GM12874 (cell line): Measurements from ENCODE around the gene LSM10.

Experiments
- TF ChIP-seq, protein P1 (sequence below): IDR thresholded peaks from 2 replicates; pipeline ENCODE4 v1.5.1; 2011; ENCODE audit warnings: low read depth, mild to moderate bottlenecking, control low read depth, low read length, moderate library complexity; ENCODE audit not compliant: insufficient read depth

Gene LSM10

DNA sequence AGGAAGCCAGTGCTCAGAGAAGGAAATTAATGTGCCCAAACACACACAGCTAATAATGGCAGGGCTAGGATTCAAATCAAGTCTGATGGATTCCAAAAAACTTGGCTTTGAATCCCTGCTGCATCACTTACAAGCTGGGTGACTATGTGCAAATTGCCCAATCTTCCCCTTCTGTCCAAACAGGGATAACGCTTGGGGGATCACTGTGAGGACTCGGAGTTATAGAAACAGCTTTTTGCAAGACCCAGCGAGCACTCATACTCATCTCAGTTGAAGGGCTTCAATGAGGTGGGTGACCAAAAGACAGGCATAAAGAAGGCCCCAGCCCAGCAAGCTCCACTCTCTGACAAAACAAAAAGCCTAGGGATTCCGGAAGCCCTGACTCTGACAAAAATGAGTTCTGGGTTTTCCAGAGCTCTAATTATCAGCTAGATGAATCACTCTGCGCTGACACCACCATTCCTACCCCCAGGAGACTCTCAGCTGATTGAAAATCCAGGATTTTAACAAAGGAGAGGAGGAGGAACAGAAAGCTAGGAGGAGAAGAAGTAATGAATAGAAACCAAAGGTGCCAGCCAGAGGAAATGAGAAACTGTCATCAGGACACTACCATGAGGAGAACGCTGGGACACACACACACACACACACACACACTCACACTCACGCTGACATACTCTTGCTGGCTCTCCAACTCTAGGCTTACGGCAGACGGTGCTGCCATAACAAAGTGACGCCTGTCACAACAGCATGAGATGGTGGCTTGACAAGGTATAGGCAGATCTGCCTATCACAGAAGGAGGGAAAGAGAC lies 10.4 kb downstream of the LSM10 start:
- TF ChIP-seq, protein P1, sequence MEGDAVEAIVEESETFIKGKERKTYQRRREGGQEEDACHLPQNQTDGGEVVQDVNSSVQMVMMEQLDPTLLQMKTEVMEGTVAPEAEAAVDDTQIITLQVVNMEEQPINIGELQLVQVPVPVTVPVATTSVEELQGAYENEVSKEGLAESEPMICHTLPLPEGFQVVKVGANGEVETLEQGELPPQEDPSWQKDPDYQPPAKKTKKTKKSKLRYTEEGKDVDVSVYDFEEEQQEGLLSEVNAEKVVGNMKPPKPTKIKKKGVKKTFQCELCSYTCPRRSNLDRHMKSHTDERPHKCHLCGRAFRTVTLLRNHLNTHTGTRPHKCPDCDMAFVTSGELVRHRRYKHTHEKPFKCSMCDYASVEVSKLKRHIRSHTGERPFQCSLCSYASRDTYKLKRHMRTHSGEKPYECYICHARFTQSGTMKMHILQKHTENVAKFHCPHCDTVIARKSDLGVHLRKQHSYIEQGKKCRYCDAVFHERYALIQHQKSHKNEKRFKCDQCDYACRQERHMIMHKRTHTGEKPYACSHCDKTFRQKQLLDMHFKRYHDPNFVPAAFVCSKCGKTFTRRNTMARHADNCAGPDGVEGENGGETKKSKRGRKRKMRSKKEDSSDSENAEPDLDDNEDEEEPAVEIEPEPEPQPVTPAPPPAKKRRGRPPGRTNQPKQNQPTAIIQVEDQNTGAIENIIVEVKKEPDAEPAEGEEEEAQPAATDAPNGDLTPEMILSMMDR, result no peak

DNA sequence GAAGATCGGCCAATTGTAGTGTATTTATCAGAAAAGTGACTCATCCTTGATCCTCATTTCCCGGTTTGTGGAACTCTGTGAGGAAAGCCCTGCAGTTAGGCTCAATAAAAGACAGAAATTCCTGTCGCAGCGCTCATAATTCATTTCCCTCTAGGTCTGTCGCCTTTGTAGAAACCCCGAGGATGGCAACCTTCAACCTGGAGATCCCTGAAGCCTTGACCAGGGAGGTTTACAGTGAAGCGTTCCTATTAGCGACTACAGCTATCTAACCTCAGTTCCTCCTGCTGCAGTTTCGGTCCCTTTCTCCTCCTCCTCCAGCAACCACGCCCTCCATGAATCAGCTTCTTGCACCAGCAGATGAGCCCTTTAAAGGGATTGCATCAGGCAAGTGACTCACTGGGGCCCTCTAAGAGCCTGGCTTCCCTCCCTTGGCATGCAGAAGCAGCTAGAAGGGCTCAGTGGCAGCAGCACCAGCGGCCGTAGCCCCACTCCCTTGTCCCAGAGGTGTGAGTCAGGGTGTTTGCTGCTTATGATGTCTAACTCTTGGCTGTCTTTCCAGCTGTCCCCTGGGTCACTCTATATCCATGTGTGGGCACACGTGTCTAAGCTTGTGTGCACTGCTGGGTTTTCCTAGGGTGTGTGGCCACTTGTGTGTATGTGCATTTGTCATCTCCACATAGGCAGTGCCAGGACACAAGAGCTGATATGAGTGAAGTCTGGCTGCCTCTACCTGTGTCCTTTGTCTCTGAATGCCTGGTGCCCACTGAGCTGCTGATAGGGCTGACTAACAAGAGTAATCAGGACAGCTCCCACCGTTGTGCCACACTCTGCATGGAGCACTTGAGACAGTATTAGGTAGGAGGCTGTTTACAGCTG lies 11.2 kb downstream of the LSM10 start:
- TF ChIP-seq, protein P1, result no peak

DNA sequence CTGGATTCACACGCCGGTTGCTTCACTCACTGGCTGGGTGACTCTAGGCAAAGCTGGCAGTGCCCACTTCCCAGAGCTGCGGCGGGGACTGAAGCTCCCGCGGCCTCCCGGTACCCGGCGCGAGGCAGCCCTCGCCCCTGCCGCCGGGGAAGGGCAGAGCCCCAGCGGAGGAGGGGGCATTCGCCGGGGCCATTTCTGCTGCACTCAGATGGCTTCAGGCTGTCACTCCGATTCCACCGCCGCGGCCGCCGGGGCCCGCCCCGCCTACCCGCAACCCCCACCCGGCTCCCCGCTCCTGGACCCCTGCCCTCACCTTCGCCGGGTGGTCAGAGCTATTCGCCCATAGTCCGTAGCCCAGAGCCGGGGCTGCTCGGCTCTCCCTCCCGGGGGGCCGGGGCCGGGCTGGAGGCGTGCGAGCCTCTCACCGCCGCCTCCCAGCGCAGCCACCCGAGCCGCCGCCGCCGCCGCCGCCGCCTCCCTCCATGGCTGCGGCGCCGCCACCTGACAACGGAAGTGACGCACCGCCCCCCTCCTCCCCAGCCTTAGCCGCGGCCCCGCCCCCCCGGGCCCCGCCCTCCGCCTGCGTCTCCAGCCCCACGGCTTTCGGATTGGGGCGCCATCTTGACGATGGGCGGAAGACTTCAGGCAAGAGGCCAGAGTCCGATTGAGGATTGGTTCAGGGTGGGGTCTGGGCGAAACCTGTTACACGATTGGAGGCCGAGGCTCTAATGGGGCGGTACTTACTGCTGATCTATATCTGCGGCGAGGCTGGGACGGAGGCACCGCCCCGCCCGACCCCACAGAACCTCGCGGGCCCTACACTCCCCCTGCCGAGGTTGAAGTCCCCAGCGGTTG lies 12.1 kb downstream of the LSM10 start, which contains the start of gene STK40:
Gene STK40 (minus strand): TSS at position 515 of the 855 bp plus-strand sequence. CDS start 24,592 bp downstream, outside the sequence.
- TF ChIP-seq, protein P1, result no peak

DNA sequence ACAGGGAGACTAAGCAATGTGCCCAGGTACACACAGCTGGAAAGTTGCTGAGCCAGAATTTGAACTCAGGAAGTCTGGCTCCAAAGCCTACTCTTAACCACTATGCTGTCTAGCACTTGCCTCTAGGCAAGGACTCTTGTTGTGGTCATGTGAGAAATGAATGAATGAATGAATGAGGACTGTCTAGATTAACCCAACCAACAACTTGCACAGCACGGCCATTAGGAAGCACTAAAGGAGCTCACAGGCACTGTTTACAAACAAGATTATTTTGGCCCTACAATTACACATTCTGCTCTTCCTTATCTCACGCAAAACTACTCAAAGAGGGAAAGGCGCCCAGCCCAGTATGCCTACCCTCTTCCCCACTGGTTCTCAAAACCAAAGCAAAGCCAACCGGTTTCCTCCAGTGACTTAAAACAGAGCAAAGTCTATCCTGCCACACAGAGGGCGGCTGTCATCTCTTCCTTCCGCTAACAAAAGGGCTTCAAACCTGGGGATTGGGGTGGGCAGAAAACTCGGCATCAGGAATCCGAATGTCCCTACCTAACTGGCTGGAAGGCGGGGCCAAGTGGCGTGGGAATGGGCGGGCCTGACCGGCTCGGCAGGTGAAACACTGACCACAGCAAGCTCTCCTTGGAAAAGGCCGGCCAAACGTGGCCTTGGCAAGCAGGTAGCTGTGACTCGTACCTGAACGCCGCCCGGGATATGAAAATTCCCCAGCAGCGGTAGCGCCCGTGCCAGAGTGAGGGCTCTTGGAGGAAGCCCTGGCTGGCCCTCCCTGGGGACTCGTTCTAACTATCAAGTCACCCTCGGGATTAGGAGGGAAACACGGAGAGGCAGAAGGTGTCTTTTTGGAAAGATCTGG lies 12.9 kb downstream of the LSM10 start:
- TF ChIP-seq, protein P1, result no peak

DNA sequence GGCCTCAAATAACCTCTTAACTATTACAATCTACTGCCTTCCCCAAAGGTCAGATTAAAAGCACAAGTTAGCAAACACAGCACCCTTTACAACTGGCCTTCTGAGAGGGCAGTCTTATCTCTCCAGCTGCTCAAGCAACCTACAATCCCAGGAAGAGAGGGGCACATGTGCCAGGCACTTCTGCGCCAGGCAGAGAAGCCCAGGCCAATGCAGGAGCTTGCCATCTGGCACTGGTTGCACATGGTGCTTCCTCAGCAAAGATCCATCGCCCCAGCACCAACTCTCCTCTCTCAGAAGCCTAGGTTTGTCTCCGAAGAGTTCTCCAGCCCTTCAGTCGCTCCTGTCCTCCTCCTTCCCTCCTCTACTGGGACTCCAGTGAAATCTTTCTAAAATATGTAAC lies 14.5 kb downstream of the LSM10 start:
- TF ChIP-seq, protein P1, result no peak

DNA sequence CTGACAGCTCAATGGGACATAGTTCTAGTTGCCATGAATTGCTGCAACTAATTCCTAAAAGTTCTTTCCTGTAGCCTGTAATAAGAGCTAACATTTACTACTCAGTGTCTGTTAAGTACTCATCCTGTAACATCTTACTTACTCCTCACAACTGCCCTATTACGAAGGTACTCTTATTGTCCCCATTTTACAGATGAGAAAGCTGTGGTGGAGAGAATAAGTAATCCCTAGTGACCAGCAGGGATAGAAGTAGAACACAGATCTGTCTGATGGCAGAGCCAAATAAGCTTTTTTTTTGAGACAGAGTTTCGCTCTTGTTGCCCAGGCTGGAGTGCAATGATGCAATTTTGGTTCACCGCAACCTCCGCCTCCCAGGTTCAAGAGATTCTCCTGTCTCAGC lies 15.0 kb downstream of the LSM10 start:
- TF ChIP-seq, protein P1, result no peak
